ENCODE results near the gene IL22RA2.

DNA sequence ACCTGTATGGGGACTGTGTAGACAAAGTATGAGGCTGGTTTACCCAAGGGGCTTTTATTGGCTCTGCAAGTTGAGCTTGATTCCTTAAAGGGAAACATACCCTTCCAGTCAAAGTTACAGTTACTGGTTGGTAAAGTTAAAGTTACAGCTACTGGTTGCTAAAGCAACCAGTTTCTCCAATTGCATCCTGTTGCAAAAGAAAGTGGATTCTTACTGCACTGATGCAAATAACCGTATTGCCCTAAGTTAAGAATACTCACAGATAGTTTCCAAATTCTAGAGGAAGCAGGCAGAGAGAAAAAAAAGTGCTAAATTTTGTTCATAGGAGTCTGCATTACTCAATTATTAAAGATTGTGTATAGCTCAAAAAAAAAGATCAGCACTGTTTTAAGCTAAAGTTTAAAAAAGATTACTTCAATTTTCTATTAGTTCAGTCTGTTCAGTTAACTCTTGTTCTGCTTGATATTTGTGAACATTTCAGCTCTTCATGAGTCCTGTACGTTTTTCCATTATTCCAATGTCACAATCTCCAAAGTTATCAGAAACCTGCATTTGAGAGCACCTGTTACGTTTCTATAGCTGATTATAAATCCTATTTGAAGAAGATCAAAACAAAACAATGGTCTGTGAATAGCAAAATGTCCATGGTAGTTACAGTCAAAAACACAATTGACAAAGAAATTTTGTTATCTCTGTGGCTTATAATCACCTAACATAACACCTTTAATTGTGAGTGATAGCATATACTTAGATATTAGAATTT, 8.6 kb upstream of the IL22RA2 start:
- no peak for TF ChIP-seq JUND (IDR thresholded peaks at IDR 0.05)
- no peak for TF ChIP-seq CTCF (IDR thresholded peaks at IDR 0.05; ENCODE audit: low read depth, low read length, missing input control)
- TF ChIP-seq YY1 (IDR thresholded peaks at IDR 0.05): no peak
- TF ChIP-seq, protein P1, sequence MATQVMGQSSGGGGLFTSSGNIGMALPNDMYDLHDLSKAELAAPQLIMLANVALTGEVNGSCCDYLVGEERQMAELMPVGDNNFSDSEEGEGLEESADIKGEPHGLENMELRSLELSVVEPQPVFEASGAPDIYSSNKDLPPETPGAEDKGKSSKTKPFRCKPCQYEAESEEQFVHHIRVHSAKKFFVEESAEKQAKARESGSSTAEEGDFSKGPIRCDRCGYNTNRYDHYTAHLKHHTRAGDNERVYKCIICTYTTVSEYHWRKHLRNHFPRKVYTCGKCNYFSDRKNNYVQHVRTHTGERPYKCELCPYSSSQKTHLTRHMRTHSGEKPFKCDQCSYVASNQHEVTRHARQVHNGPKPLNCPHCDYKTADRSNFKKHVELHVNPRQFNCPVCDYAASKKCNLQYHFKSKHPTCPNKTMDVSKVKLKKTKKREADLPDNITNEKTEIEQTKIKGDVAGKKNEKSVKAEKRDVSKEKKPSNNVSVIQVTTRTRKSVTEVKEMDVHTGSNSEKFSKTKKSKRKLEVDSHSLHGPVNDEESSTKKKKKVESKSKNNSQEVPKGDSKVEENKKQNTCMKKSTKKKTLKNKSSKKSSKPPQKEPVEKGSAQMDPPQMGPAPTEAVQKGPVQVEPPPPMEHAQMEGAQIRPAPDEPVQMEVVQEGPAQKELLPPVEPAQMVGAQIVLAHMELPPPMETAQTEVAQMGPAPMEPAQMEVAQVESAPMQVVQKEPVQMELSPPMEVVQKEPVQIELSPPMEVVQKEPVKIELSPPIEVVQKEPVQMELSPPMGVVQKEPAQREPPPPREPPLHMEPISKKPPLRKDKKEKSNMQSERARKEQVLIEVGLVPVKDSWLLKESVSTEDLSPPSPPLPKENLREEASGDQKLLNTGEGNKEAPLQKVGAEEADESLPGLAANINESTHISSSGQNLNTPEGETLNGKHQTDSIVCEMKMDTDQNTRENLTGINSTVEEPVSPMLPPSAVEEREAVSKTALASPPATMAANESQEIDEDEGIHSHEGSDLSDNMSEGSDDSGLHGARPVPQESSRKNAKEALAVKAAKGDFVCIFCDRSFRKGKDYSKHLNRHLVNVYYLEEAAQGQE (IDR thresholded peaks at IDR 0.05): no peak
- TF ChIP-seq TAF1 (conservative IDR thresholded peaks at IDR 0.05): no peak
- TF ChIP-seq SP1 (IDR thresholded peaks at IDR 0.05): no peak
